Neural crest cell (in vitro differentiated cells): ENCODE data around the gene WWOX. TPM values are rescaled to one million over a fixed set of nuclear protein-coding genes. Genes with fewer than 3 reads are reported as not detected.

Source experiments
- DNase-seq: peaks from one replicate; pipeline ENCODE4 v3.0.0; 2021; ENCODE audit warnings: low read depth, mixed read lengths, low spot score
- H3K27ac Mint-ChIP-seq: one replicate; pipeline ENCODE4 v1.8.0; 2021; ENCODE audit warnings: mild to moderate bottlenecking, mixed read lengths; ENCODE audit not compliant: unreplicated experiment
- H3K27me3 Mint-ChIP-seq: 2 replicates; pipeline ENCODE4 v1.8.0; 2021; ENCODE audit warnings: low read depth, mild to moderate bottlenecking, mixed read lengths
- H3K36me3 Mint-ChIP-seq: 2 replicates; pipeline ENCODE4 v1.8.0; 2021; ENCODE audit warnings: low read depth, mild to moderate bottlenecking, mixed read lengths
- H3K4me1 Mint-ChIP-seq: 2 replicates; pipeline ENCODE4 v1.8.0; 2021; ENCODE audit warnings: mixed read lengths
- H3K4me3 Mint-ChIP-seq: one replicate; pipeline ENCODE4 v1.8.0; 2021; ENCODE audit warnings: mild to moderate bottlenecking, mixed read lengths
- H3K9me3 Mint-ChIP-seq: 2 replicates; pipeline ENCODE4 v1.8.0; 2021; ENCODE audit warnings: mixed read lengths
- CTCF ChIP-seq: fragments of 200-600 bp; sonication (generic); conservative IDR thresholded peaks from 2 replicates; pipeline ENCODE4 v1.5.0; 2021; ENCODE audit warnings: antibody characterized with exemption, mild to moderate bottlenecking
- total RNA-seq: library from RNA; stranded (reverse); gene quantifications from 2 replicates; pipeline ENCODE4 v1.2.1, GENCODE V29; 2021

Gene WWOX
- total RNA-seq, 1 donor from 2014 or later = 30.5 TPM

GRCh38 chr16:78744796-78745107, 645.3 kb downstream of the WWOX start:
- Mint-ChIP-seq H3K27ac (peak overlapping the region; percentile 8), H3K36me3 (no peaks in the 10 kb centered on the region), H3K27me3 (no peaks in the 10 kb centered on the region), H3K4me1 (peaks cover 11% of the 10 kb centered on the region), H3K9me3 (no peaks in the 10 kb centered on the region), H3K4me3 (no peak overlapping the region)
- DNase-seq = no peak
- TF ChIP-seq CTCF = no peak

GRCh38 chr16:78745108-78746019, 645.9 kb downstream of the WWOX start:
- TF ChIP-seq CTCF = no peak
- Mint-ChIP-seq H3K4me3 (no peak overlapping the region), H3K36me3 (no peaks in the 10 kb centered on the region), H3K27ac (peak overlapping the region; percentile 8), H3K27me3 (no peaks in the 10 kb centered on the region), H3K9me3 (no peaks in the 10 kb centered on the region), H3K4me1 (peaks cover 11% of the 10 kb centered on the region)
- DNase-seq = no peak

GRCh38 chr16:78746718-78747117, 647.3 kb downstream of the WWOX start:
- Mint-ChIP-seq H3K9me3 (no peaks in the 10 kb centered on the region), H3K27me3 (no peaks in the 10 kb centered on the region), H3K4me1 (peaks cover 11% of the 10 kb centered on the region), H3K4me3 (no peak overlapping the region), H3K27ac (no peak overlapping the region), H3K36me3 (no peaks in the 10 kb centered on the region)
- DNase-seq = no peak
- no peak for TF ChIP-seq CTCF

DNA sequence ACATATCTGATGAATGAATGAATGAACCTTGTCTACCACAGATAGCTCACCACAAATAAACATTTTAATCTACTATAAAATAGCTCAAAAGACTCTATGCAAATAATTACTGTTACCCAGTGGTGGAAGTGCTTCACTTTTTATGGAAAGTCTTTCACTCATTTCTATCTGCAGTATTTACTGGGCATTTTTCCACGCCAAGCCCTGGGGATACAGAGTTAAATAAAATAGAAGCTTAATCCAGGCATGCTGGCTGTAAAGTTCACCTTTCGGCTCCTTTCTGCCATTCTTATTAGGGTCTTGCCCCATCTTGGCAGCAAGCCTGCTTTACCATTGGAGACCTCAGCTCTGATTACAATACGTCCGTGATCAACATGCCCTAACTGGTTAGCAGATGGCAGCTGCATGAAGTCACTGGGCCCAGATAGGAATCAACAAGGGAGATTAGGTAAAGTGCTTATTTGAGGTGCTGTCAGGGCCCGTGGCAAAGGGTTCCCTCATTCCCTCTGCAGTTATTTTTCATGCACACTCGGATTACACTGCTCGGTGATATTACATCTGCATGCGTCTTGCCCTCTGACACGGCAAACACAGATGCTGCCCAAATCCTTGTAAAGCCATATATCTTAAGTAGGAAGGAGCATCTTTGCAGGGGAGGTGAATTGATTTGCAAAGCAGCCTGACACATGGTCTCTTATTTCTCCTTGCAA, 648.9 kb downstream of the WWOX start:
- Mint-ChIP-seq H3K9me3 (no peaks in the 10 kb centered on the region), H3K27me3 (no peaks in the 10 kb centered on the region), H3K36me3 (no peaks in the 10 kb centered on the region)

DNA sequence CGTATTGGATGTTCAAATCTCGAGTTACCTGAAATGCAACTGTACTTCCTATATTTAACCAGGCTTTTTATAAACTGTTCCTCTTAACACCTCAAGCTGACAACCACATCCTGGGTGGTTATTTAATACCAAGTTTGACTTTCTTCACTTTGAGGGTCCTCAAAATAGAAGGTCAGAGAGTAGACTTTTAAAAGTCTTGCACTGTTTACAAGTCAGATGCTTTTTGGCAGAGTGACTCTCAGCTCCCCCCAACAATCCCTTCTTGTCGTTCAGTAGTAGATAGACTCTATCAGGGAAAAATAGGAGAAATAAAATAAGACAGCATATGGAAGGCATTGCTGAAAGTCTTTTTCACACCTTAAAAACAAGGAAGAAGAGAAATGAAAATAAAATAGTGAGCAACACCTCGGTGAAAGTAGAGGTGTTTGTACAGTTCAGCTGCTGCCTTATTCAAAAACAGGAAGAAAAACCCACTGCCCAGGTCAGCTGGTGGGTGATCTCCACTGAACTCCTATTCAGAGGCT, 650.4 kb downstream of the WWOX start:
- Mint-ChIP-seq H3K27me3 (no peaks in the 10 kb centered on the region), H3K4me1 (peaks cover 12% of the 10 kb centered on the region), H3K4me3 (no peak overlapping the region), H3K27ac (no peak overlapping the region), H3K9me3 (no peaks in the 10 kb centered on the region), H3K36me3 (no peaks in the 10 kb centered on the region)
- DNase-seq = no peak
- TF ChIP-seq CTCF = no peak

More for the DNA sequence above, 648.9 kb downstream of the WWOX start:
- Mint-ChIP-seq H3K4me1 (peaks cover 11% of the 10 kb centered on the region), H3K27ac (no peak overlapping the region), H3K4me3 (no peak overlapping the region)
- no peak for DNase-seq
- TF ChIP-seq CTCF = no peak
